HepG2 (cell line): ENCODE results near the gene ANKRD49. TPM values are rescaled to one million over a fixed set of nuclear protein-coding genes. Genes with fewer than 3 reads are reported as not detected.

Source experiments
- ATAC-seq: fragments of 200-7000 bp; cut with Tn5 transposase; 3 replicates; pipeline ENCODE4 v1.9.1; 2020; ENCODE audit warnings: mild to moderate bottlenecking, moderate library complexity
- BruUV-seq: library from RNA; stranded (reverse); fragments of 400-500 nt; replicated peaks from 2 replicates; lab custom pipeline; 2021; lab: Mats Ljungman, UMichigan
- CTCF ChIA-PET: fragments of 300-600 bp; formaldehyde crosslinking; extraction: SDS; loops from one replicate; lab custom pipeline; 2021; ENCODE audit warnings: low total read pairs, inconsistent platforms, low intra/inter-chr PET ratio; lab: Yijun Ruan, JAX
- POLR2A ChIA-PET: fragments of 350-600 bp; sonication (Branson Sonifier 250); formaldehyde crosslinking; loops from one replicate; lab custom pipeline; 2020; ENCODE audit warnings: antibody characterized with exemption, inconsistent platforms; lab: Yijun Ruan, JAX
- DNase-seq: peaks from one replicate; pipeline ENCODE4 v3.0.0-alpha.2; 2015; ENCODE audit warnings: low spot score
- FAIRE-seq: peaks from 3 replicates; lab custom pipeline; 2011; peaks lifted over from hg19 to GRCh38; lab: Jason Lieb, UNC
- H2AFZ ChIP-seq: one replicate; pipeline ENCODE4 v1.6.1; 2011; ENCODE audit warnings: low read length, inconsistent platforms
- H3K27ac ChIP-seq: fragments of 300-600 bp; 3 replicates; pipeline ENCODE4 v1.8.0; 2011; ENCODE audit warnings: mixed run types, mild to moderate bottlenecking, mixed read lengths, low read length, inconsistent platforms; ENCODE audit not compliant: insufficient read depth; ENCODE audit errors: extremely low read length
- H3K27me3 ChIP-seq, 2 experiments: fragments of 200-600 bp in 1 of 2; 2 replicates in 1 of 2; 3 replicates in 1 of 2; pipeline versions ENCODE4 v1.6.0 to v1.8.0; 2011; ENCODE audit warnings: low read length in 2 of 2, mild to moderate bottlenecking in 2 of 2, moderate library complexity in 2 of 2, inconsistent platforms in 1 of 2; ENCODE audit not compliant: insufficient read depth in 2 of 2, control insufficient read depth in 1 of 2
- H3K36me3 ChIP-seq, 2 experiments: fragments of 200-600 bp in 1 of 2; replicated peaks in 1 of 2; 2 replicates in 1 of 2; 3 replicates in 1 of 2; pipeline versions ENCODE4 v1.5.1 to v1.8.0; 2011; ENCODE audit warnings: low read length in 2 of 2, inconsistent platforms in 1 of 2; ENCODE audit not compliant: insufficient read depth in 2 of 2, control insufficient read depth in 1 of 2
- H3K4me1 ChIP-seq: 2 replicates; pipeline ENCODE4 v1.5.1; 2012; ENCODE audit warnings: low read length, inconsistent platforms; ENCODE audit not compliant: insufficient read depth
- H3K4me2 ChIP-seq: 2 replicates; pipeline ENCODE4 v1.6.0; 2011; ENCODE audit warnings: low read depth, low read length, inconsistent platforms
- H3K4me3 ChIP-seq, 3 experiments: fragments of 200-600 bp in 1 of 3; sonication (generic), shearing (Covaris generic) in 1 of 3; replicated peaks in 1 of 3; 2 replicates each; pipeline ENCODE4 v1.5.1; 2011 to 2016; ENCODE audit warnings: low read length in 3 of 3, inconsistent platforms in 2 of 3, low read depth in 2 of 3, mild to moderate bottlenecking in 2 of 3, control low read depth in 1 of 3, mixed read lengths in 1 of 3; ENCODE audit not compliant: insufficient read depth in 1 of 3
- H3K79me2 ChIP-seq: one replicate; pipeline ENCODE4 v1.6.1; 2011; ENCODE audit warnings: low read length, inconsistent platforms; ENCODE audit not compliant: insufficient read depth
- H3K9ac ChIP-seq: 2 replicates; pipeline ENCODE4 v1.6.0; 2011; ENCODE audit warnings: mild to moderate bottlenecking, low read depth, low read length, inconsistent platforms; ENCODE audit not compliant: insufficient read depth
- H3K9me3 ChIP-seq: 2 replicates; pipeline ENCODE4 v1.5.1; 2012; ENCODE audit warnings: mild to moderate bottlenecking, low read length
- H4K20me1 ChIP-seq: 2 replicates; pipeline ENCODE4 v1.6.0; 2011; ENCODE audit warnings: inconsistent platforms, mild to moderate bottlenecking, low read length, moderate library complexity; ENCODE audit not compliant: insufficient read depth
- ATF1 ChIP-seq: IDR thresholded peaks from 2 replicates; pipeline ENCODE4 v1.6.1; 2016; ENCODE audit warnings: mild to moderate bottlenecking, control low read depth
- GPN1 ChIP-seq: sonication (generic); formaldehyde crosslinking; IDR thresholded peaks from 2 replicates; pipeline ENCODE4 v1.5.1; 2020; ENCODE audit warnings: missing genetic modification reagents, borderline replicate concordance
- IRX3 ChIP-seq: sonication (generic); formaldehyde crosslinking; IDR thresholded peaks from 2 replicates; pipeline ENCODE4 v1.8.1; 2023; ENCODE audit warnings: mild to moderate bottlenecking, low read depth, missing genetic modification reagents, borderline replicate concordance
- NFIB ChIP-seq: sonication (generic); formaldehyde crosslinking; IDR thresholded peaks from 2 replicates; pipeline ENCODE4 v1.9.0; 2021; ENCODE audit warnings: missing genetic modification reagents, mild to moderate bottlenecking, borderline replicate concordance
- NR0B2 ChIP-seq: sonication (generic); formaldehyde crosslinking; IDR thresholded peaks from 2 replicates; pipeline ENCODE4 v1.4.0; 2020; ENCODE audit warnings: mild to moderate bottlenecking, missing genetic modification reagents
- PTBP1 ChIP-seq: fragments of 200-400 bp; formaldehyde crosslinking; IDR thresholded peaks from 2 replicates; pipeline ENCODE4 v1.6.1; 2018; ENCODE audit warnings: low read length, low read depth; ENCODE audit not compliant: poor library complexity, severe bottlenecking
- ZBTB21 ChIP-seq: sonication (generic); formaldehyde crosslinking; IDR thresholded peaks from 2 replicates; pipeline ENCODE4 v1.4.0; 2020; ENCODE audit warnings: missing genetic modification reagents
- ZNF263 ChIP-seq: sonication (generic); formaldehyde crosslinking; IDR thresholded peaks from 2 replicates; pipeline ENCODE4 v1.4.0; 2020; ENCODE audit warnings: missing genetic modification reagents
- ZNF276 ChIP-seq: sonication (generic); formaldehyde crosslinking; IDR thresholded peaks from 2 replicates; pipeline ENCODE4 v1.4.0; 2020; ENCODE audit warnings: mild to moderate bottlenecking, low read depth, missing genetic modification reagents
- ZNF782 ChIP-seq: sonication (generic); formaldehyde crosslinking; IDR thresholded peaks from 2 replicates; pipeline ENCODE4 v1.4.0; 2020; ENCODE audit warnings: missing genetic modification reagents, mild to moderate bottlenecking, borderline replicate concordance
- ZNF792 ChIP-seq: IDR thresholded peaks from 2 replicates; pipeline ENCODE4 v1.6.1; 2016
- ZSCAN5A ChIP-seq: sonication (generic); formaldehyde crosslinking; IDR thresholded peaks from 2 replicates; pipeline ENCODE4 v1.8.0; 2022; ENCODE audit warnings: mild to moderate bottlenecking, missing genetic modification reagents, borderline replicate concordance
- WGBS: methylation state at CpG from one replicate; pipeline ENCODE4 v1.1.6; 2017; ENCODE audit warnings: low lambda C conversion rate; 5-methylcytosine and 5-hydroxymethylcytosine counted together
- in situ Hi-C: cut with HindIII; loops from 2 replicates; pipeline ENCODE4 v1.10.0; 2017; ENCODE audit warnings: low pct_unique_long_range_greater_than_20kb; ENCODE audit not compliant: extremely low pct_ligation_motif_present
- intact Hi-C: fragments of 100-400 bp; cut with micrococcal nuclease; formaldehyde crosslinking; loops from one replicate; pipeline ENCODE4 v1.10.0; 2022; ENCODE audit not compliant: unreplicated experiment
- polyA plus RNA-seq, 8 experiments: library from polyadenylated mRNA; depleted of rRNA in 3 of 8; stranded (reverse) in 7 of 8; unstranded in 1 of 8; fragments of >200 nt; fragmentation: Illumina TruSeq in 4 of 8; extraction: Trizol in 4 of 8; gene quantifications; 2 replicates each; pipeline versions ENCODE4 v1.2.1 to v1.2.3, GENCODE V29; 2011 to 2016; ENCODE audit warnings: low read depth in 4 of 8, missing spikeins in 1 of 8, mixed read lengths in 1 of 8; ENCODE audit not compliant: insufficient read depth in 1 of 8
- total RNA-seq, 5 experiments: library from RNA; depleted of rRNA; stranded (reverse); fragments of >200 nt; fragmentation: Illumina TruSeq; extraction: Trizol; gene quantifications; 2 replicates each; pipeline ENCODE4 v1.2.3, GENCODE V29; 2016; ENCODE audit warnings: low read depth in 1 of 5
- TF ChIP-seq, protein P1 (sequence below): IDR thresholded peaks from 2 replicates; pipeline ENCODE4 v1.6.1; 2016; ENCODE audit warnings: missing biosample characterization, missing genetic modification reagents, low read depth
- TF ChIP-seq, protein P2 (sequence below): sonication (generic); formaldehyde crosslinking; conservative IDR thresholded peaks from 2 replicates; pipeline ENCODE4 v1.4.0; 2020; ENCODE audit warnings: missing genetic modification reagents

Gene ANKRD49
- total and polyA plus RNA-seq, 2 of the 13 experiments (the other 11 are each of a cell fraction or from before 2014, with no cell fraction given): 14.2 to 14.3 TPM

DNA sequence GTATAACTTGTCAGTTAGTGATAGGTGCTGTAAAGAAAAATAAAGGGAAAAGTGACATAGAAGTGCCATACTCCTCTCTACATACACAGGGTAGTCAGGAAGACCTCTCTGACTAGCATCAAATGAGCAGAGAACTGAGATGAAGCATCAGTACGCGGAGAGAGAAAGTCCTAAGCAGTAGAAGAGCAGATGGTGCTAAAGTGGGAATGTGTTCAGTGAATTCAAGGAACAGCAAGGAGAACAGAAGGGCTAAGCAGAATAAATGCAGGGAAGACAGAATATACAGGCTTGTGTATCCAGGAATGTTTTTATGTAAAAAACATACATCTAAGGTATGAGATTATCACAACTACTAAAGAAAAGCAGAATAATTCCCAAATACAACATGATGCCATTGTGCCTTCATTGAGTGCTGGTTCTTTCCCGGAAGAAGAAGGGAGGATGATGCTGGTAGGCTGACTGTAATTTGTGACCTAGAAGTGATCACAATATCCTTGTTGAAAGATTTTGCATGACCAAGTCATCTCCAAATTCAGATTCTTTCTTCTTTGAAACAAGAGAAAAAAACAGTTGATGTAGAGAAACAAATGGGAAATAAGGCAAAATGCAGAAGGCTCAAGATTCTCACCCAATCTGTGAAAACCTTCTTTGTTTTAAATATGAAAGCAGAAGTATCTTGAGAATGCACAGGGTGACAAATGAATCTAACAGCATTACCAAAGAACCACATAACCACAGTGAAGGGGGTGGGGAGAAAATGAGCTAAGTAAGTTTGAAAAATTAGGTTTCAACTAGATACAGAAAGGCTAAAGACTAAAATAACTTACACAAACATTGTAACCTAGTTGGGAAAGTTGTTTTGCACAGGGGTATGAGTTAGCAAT is 20.6 kb upstream of the ANKRD49 start:
- no peak overlapping the region for H3K4me3 ChIP-seq
- ATAC-seq (no peak), DNase-seq (no peak), FAIRE-seq (no peak)
- peaks cover 3 to 39% of the 10 kb centered on the region in 2 experiments; a peak in 4 of 5 replicates for H3K36me3 ChIP-seq
- ChIA-PET CTCF (no interaction called here), POLR2A (no interaction called here)
- intact Hi-C loops: no loop called here
- no peaks in the 10 kb centered on the region for H3K79me2 ChIP-seq
- no peak overlapping the region for H3K27ac ChIP-seq
- 95% methylated on average over 3 of the region's 3 CpGs for WGBS
- H3K4me1 ChIP-seq: no peaks in the 10 kb centered on the region
- no peak overlapping the region for H2AFZ ChIP-seq
- in situ Hi-C loops: no loop called here
- BruUV-seq: no TSS peak
- no peak overlapping the region for H3K9ac ChIP-seq
- H4K20me1 ChIP-seq: no peaks in the 10 kb centered on the region
- no peak overlapping the region for H3K4me2 ChIP-seq
- H3K9me3 ChIP-seq: no peaks in the 10 kb centered on the region
- H3K27me3 ChIP-seq: no peaks in the 10 kb centered on the region
- TF ChIP-seq, protein P1, sequence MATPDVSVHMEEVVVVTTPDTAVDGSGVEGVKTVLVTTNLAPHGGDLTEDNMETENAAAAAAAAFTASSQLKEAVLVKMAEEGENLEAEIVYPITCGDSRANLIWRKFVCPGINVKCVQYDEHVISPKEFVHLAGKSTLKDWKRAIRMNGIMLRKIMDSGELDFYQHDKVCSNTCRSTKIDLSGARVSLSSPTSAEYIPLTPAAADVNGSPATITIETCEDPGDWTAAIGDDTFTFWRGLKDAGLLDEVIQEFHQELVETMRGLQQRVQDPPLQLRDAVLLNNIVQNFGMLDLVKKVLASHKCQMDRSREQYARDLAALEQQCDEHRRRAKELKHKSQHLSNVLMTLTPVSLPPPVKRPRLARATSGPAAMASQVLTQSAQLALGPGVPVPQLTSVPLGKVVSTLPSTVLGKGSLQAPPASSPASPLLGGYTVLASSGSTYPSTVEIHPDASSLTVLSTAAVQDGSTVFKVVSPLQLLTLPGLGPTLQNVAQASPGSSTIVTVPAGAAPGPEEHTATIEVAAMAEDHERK (CRISPR knock-in tag): no peak
- TF ChIP-seq ATF1 (no peak), NFIB (no peak), PTBP1 (no peak), ZNF782 (CRISPR knock-in tag) (no peak), ZNF276 (CRISPR knock-in tag) (no peak), IRX3 (no peak), ZNF263 (CRISPR knock-in tag) (no peak), NR0B2 (CRISPR knock-in tag) (no peak), GPN1 (CRISPR knock-in tag) (no peak), ZBTB21 (CRISPR knock-in tag) (no peak), ZNF792 (no peak), ZSCAN5A (CRISPR knock-in tag) (no peak)
- TF ChIP-seq, protein P2, sequence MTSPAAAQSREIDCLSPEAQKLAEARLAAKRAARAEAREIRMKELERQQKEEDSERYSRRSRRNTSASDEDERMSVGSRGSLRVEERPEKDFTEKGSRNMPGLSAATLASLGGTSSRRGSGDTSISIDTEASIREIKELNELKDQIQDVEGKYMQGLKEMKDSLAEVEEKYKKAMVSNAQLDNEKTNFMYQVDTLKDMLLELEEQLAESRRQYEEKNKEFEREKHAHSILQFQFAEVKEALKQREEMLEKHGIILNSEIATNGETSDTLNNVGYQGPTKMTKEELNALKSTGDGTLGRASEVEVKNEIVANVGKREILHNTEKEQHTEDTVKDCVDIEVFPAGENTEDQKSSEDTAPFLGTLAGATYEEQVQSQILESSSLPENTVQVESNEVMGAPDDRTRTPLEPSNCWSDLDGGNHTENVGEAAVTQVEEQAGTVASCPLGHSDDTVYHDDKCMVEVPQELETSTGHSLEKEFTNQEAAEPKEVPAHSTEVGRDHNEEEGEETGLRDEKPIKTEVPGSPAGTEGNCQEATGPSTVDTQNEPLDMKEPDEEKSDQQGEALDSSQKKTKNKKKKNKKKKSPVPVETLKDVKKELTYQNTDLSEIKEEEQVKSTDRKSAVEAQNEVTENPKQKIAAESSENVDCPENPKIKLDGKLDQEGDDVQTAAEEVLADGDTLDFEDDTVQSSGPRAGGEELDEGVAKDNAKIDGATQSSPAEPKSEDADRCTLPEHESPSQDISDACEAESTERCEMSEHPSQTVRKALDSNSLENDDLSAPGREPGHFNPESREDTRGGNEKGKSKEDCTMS (CRISPR knock-in tag): no peak
